HCT116 (cell line): ENCODE data around the gene KSR1.

ENCODE experiments used
- CTCF ChIP-seq, 3 experiments: fragments of 200-600 bp in 1 of 3; sonication (generic) in 1 of 3; IDR thresholded peaks in 2 of 3; conservative IDR thresholded peaks in 1 of 3; 2 replicates each; pipeline ENCODE4 v1.5.1; 2012 to 2017; ENCODE audit warnings: low read depth in 2 of 3, low read length in 2 of 3, antibody characterized with exemption in 1 of 3, borderline replicate concordance in 1 of 3, control low read depth in 1 of 3, mild to moderate bottlenecking in 1 of 3, mixed read lengths in 1 of 3, mixed run types in 1 of 3, moderate library complexity in 1 of 3; ENCODE audit not compliant: insufficient read depth in 1 of 3
- EZH2phosphoT487 ChIP-seq: fragments of 200-600 bp; IDR thresholded peaks from 2 replicates; pipeline ENCODE4 v1.6.1; 2018; ENCODE audit warnings: antibody characterized with exemption, borderline replicate concordance
- POLR2AphosphoS5 ChIP-seq: IDR thresholded peaks from 2 replicates; pipeline ENCODE4 v1.6.1; 2011; ENCODE audit warnings: mild to moderate bottlenecking, low read depth, low read length, moderate library complexity
- SP1 ChIP-seq: IDR thresholded peaks from 2 replicates; pipeline ENCODE4 v1.6.1; 2012; ENCODE audit warnings: low read depth
- TCF7L2 ChIP-seq: IDR thresholded peaks from 2 replicates; pipeline ENCODE4 v1.7.0; 2011; ENCODE audit warnings: borderline replicate concordance, inconsistent platforms; ENCODE audit not compliant: insufficient read depth, insufficient read length; ENCODE audit errors: extremely low read depth

- TF ChIP-seq CTCF (IDR thresholded peaks at IDR 0.05 in 2 of 3, conservative IDR thresholded peaks at IDR 0.05 in 1 of 3; ENCODE audit: borderline replicate concordance in 1 of 3, insufficient read depth in 1 of 3, low read depth in 2 of 3, low read length in 2 of 3), result no peak
- no peak for TF ChIP-seq POLR2AphosphoS5
- TF ChIP-seq SP1, result no peak
- no peak for TF ChIP-seq EZH2phosphoT487
- TF ChIP-seq TCF7L2, result no peak
These were observed 4.3 kb upstream of the KSR1 start for GRCh38 chr17:27451906-27452305.
